PC-3 (cell line): ENCODE data around the gene MPV17L2. TPM values are rescaled to one million over a fixed set of nuclear protein-coding genes. Genes with fewer than 3 reads are reported as not detected.

Experiments used
- ATAC-seq: fragments of 200-7000 bp; cut with Tn5 transposase; 2 replicates; pipeline ENCODE4 v1.9.1; 2020; ENCODE audit warnings: mild to moderate bottlenecking, moderate library complexity
- BruUV-seq: library from RNA; stranded (reverse); fragments of 400-500 nt; replicated peaks from 2 replicates; lab custom pipeline; 2021; lab: Mats Ljungman, UMichigan
- CTCF ChIA-PET: fragments of 300-600 bp; sonication (Branson Sonifier 250); formaldehyde crosslinking; loops from one replicate; lab custom pipeline; 2022; ENCODE audit warnings: antibody characterized with exemption; lab: Charles Lee
- POLR2A ChIA-PET: fragments of 300-600 bp; sonication (Branson Sonifier 250); formaldehyde crosslinking; loops from one replicate; lab custom pipeline; 2022; ENCODE audit warnings: antibody characterized with exemption; ENCODE audit not compliant: unreplicated experiment; lab: Charles Lee
- DNase-seq: peaks from one replicate; pipeline ENCODE4 v3.0.0-alpha.2; 2015
- H2AFZ ChIP-seq: fragments of 300-600 bp; sonication (generic); 2 replicates; pipeline ENCODE4 v1.6.0; 2016; ENCODE audit warnings: antibody characterized with exemption, low read length
- H3F3A ChIP-seq: fragments of 300-600 bp; sonication (generic); one replicate; pipeline ENCODE4 v1.6.0; 2017; ENCODE audit warnings: antibody characterized with exemption, low read length, control low read depth, mild to moderate bottlenecking; ENCODE audit not compliant: unreplicated experiment
- H3K27ac ChIP-seq: fragments of 300-600 bp; sonication (generic); 2 replicates; pipeline ENCODE4 v1.5.1; 2016; ENCODE audit warnings: mild to moderate bottlenecking, low read length
- H3K27me3 ChIP-seq: fragments of 300-600 bp; sonication (generic); 2 replicates; pipeline ENCODE4 v1.6.1; 2016; ENCODE audit warnings: low read length, mixed read lengths
- H3K36me3 ChIP-seq: fragments of 300-600 bp; sonication (generic); 2 replicates; pipeline ENCODE4 v1.6.1; 2016; ENCODE audit warnings: low read depth, mixed run types, low read length, mixed read lengths
- H3K4me1 ChIP-seq: fragments of 300-600 bp; sonication (generic); 2 replicates; pipeline ENCODE4 v1.5.1; 2016; ENCODE audit warnings: low read length; ENCODE audit not compliant: insufficient read depth
- H3K4me2 ChIP-seq: fragments of 300-600 bp; sonication (generic); 2 replicates; pipeline ENCODE4 v1.6.0; 2016; ENCODE audit warnings: low read length
- H3K4me3 ChIP-seq: fragments of 300-600 bp; sonication (generic); 2 replicates; pipeline ENCODE4 v1.5.1; 2016; ENCODE audit warnings: mild to moderate bottlenecking, low read length, mixed read lengths
- H3K79me2 ChIP-seq: fragments of 300-600 bp; sonication (generic); 2 replicates; pipeline ENCODE4 v1.6.1; 2017; ENCODE audit warnings: low read length, mixed read lengths
- H3K9ac ChIP-seq: fragments of 300-600 bp; sonication (generic); 2 replicates; pipeline ENCODE4 v1.6.0; 2016; ENCODE audit warnings: mild to moderate bottlenecking, low read length
- H3K9me2 ChIP-seq: fragments of 300-600 bp; sonication (generic); replicated peaks from 2 replicates; pipeline ENCODE4 v1.6.1; 2016; ENCODE audit warnings: mixed run types, low read length, mixed read lengths
- H3K9me3 ChIP-seq: fragments of 300-600 bp; sonication (generic); 2 replicates; pipeline ENCODE4 v1.6.1; 2016; ENCODE audit warnings: low read length, mixed read lengths
- H4K20me1 ChIP-seq: fragments of 300-600 bp; sonication (generic); 2 replicates; pipeline ENCODE4 v1.6.1; 2016; ENCODE audit warnings: low read length, mixed read lengths
- EZH2 ChIP-seq: fragments of 300-600 bp; sonication (generic); IDR thresholded peaks from one replicate; pipeline ENCODE4 v1.6.1; 2017; ENCODE audit warnings: antibody characterized with exemption, mild to moderate bottlenecking, low read length; ENCODE audit not compliant: unreplicated experiment
- EZH2phosphoT487 ChIP-seq: fragments of 300-600 bp; sonication (generic); IDR thresholded peaks from 2 replicates; pipeline ENCODE4 v1.6.1; 2018; ENCODE audit warnings: mild to moderate bottlenecking, antibody characterized with exemption, low read length, borderline replicate concordance
- intact Hi-C: fragments of 100-400 bp; cut with micrococcal nuclease; formaldehyde crosslinking; loops from 2 replicates; pipeline ENCODE4 v1.9.0; 2023
- total RNA-seq: library from RNA; depleted of rRNA; stranded (reverse); fragments of >200 nt; gene quantifications from 2 replicates; pipeline ENCODE4 v1.2.3, GENCODE V29; 2014
- TF ChIP-seq, protein P1 (sequence below): fragments of 300-600 bp; sonication (generic); conservative IDR thresholded peaks from 2 replicates; pipeline ENCODE4 v1.5.1; 2017; ENCODE audit warnings: antibody characterized with exemption, low read depth, mild to moderate bottlenecking, low read length

Gene MPV17L2
- total RNA-seq, 1 experiment from 2014 or later, result 34.2 TPM

DNA sequence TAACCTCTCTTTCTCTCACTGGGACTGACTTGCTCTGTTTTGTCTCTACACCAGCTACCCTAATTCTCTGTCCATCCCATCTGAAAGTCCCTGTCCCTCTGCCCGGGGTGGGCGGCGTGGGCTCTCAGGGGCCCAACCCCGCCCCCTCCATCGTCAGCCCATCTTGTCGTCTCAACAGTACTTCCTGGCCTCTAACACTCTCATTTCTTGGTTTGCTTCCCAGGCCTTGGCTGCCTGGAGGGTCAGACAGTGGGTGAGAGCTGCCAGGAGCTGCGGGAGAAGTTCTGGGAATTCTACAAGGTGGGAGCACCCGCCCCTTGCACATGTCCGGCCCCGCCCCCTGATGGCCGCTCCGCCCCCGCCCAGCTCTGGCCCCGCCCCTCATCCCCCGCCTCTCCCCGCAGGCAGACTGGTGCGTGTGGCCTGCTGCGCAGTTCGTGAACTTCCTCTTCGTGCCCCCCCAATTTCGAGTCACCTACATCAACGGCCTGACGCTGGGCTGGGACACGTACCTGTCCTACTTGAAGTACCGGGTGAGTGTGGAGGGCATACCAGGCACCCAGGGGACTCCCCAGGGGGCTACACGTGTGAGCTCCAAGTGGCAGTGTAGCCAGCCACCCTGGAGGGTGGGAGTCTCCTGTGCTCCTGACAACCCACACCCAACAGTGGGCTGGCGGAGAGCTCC, 1.7 kb downstream of the MPV17L2 start:
- Histone ChIP-seq H4K20me1 (no peaks in the 10 kb centered on the region), H3K9ac (no peak overlapping the region; the same call in 1 of the 2 replicates), H3K27ac (no peak overlapping the region), H2AFZ (peak overlapping the region; percentile 64; the same call in 1 of the 2 replicates), H3K4me1 (peaks cover 13% of the 10 kb centered on the region), H3K9me2 (no peaks in the 10 kb centered on the region), H3K4me3 (peak overlapping the region; percentile 85), H3K36me3 (no peaks in the 10 kb centered on the region), H3F3A (no peaks in the 10 kb centered on the region), H3K4me2 (peak overlapping the region; percentile 92), H3K27me3 (no peaks in the 10 kb centered on the region), H3K9me3 (no peaks in the 10 kb centered on the region), H3K79me2 (peaks cover 7% of the 10 kb centered on the region)
- DNase-seq (peak; percentile 33), ATAC-seq (no peak)
- TF ChIP-seq EZH2phosphoT487, result no peak
- TF ChIP-seq, protein P1, sequence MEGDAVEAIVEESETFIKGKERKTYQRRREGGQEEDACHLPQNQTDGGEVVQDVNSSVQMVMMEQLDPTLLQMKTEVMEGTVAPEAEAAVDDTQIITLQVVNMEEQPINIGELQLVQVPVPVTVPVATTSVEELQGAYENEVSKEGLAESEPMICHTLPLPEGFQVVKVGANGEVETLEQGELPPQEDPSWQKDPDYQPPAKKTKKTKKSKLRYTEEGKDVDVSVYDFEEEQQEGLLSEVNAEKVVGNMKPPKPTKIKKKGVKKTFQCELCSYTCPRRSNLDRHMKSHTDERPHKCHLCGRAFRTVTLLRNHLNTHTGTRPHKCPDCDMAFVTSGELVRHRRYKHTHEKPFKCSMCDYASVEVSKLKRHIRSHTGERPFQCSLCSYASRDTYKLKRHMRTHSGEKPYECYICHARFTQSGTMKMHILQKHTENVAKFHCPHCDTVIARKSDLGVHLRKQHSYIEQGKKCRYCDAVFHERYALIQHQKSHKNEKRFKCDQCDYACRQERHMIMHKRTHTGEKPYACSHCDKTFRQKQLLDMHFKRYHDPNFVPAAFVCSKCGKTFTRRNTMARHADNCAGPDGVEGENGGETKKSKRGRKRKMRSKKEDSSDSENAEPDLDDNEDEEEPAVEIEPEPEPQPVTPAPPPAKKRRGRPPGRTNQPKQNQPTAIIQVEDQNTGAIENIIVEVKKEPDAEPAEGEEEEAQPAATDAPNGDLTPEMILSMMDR, result no peak
- TF ChIP-seq EZH2, result no peak
- BruUV-seq, result no TSS peak
- ChIA-PET POLR2A (interaction anchor here (0.7 kb wide), 1 partner anchor 81 kb away, joined by 22 read pairs; no protein-coding TSS in a partner anchor), CTCF (interaction anchor here (0.6 kb wide), 1 partner anchor 81 kb away, joined by 3 read pairs; no protein-coding TSS in a partner anchor)
- intact Hi-C loops, result no loop called here

DNA sequence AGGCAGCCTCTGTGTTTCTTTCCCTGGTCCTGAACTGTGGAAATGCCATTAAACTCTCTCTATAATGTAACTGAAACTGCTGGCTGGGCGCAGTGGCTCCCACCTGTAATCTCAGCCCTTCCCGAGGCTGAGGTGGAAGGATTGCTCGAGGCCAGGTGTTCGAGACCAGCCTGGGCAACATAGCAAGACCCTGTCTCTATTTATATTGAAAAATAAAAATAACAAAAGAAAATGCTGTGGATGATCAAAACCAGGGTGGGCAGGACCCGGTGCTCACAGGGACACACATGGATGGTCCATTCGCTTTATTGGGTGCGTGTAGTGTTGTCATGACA, 3.5 kb downstream of the MPV17L2 start:
- BruUV-seq, result no TSS peak
- Histone ChIP-seq H3K9me2 (no peaks in the 10 kb centered on the region), H3K27ac (no peak overlapping the region), H3K4me2 (no peak overlapping the region), H3K4me1 (peaks cover 10% of the 10 kb centered on the region), H3K9me3 (no peaks in the 10 kb centered on the region), H2AFZ (no peak overlapping the region), H3K9ac (no peak overlapping the region), H3K36me3 (peaks cover under 1% of the 10 kb centered on the region; the same call in 1 of the 2 replicates), H3K27me3 (no peaks in the 10 kb centered on the region), H3K79me2 (peaks cover 8% of the 10 kb centered on the region), H3F3A (no peaks in the 10 kb centered on the region), H4K20me1 (no peaks in the 10 kb centered on the region), H3K4me3 (no peak overlapping the region)
- DNase-seq (no peak), ATAC-seq (no peak)
- ChIA-PET CTCF (no interaction called here), POLR2A (no interaction called here)
- intact Hi-C loops, result no loop called here
- TF ChIP-seq EZH2 (no peak), EZH2phosphoT487 (no peak)
- TF ChIP-seq, protein P1, result no peak

DNA sequence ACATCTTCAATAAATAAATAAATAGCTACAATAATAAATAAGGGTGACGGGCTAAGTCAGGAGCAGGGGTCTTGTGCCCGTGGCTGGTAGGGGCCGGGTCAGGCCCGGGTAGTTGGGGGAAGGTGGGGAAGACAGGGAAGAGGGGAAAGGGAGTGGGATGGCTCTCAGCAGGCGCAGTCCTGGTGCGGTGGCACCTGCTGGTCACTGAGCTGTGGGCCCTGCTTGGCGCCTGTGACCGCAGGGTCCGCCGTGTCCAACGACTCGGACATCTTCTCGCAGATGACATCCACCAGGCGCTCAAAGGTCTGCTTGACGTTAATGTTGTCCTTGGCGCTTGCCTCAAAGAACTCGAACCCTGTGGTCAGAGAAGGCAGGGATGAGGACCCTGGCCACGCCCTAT, 4.3 kb downstream of the MPV17L2 start:
- Histone ChIP-seq H3K9me3 (no peaks in the 10 kb centered on the region), H3K4me2 (no peak overlapping the region), H3K27me3 (no peaks in the 10 kb centered on the region), H2AFZ (no peak overlapping the region), H3K79me2 (peaks cover 16% of the 10 kb centered on the region), H3K4me3 (no peak overlapping the region), H3K27ac (no peak overlapping the region), H3K9ac (no peak overlapping the region), H3K9me2 (no peaks in the 10 kb centered on the region), H3K36me3 (peaks cover 4% of the 10 kb centered on the region; the same call in 1 of the 2 replicates), H4K20me1 (no peaks in the 10 kb centered on the region), H3F3A (no peaks in the 10 kb centered on the region), H3K4me1 (peaks cover 8% of the 10 kb centered on the region)
- no peak for DNase-seq
- no peak for TF ChIP-seq EZH2
- TF ChIP-seq, protein P1, result no peak
- no peak for TF ChIP-seq EZH2phosphoT487
- BruUV-seq, result no TSS peak
- POLR2A ChIA-PET, result no interaction called here
- intact Hi-C loops, result no loop called here
- CTCF ChIA-PET, result no interaction called here
- no peak for ATAC-seq
